Endothelial cell of umbilical vein (primary cell): ENCODE results near the gene TYW1. TPM values are rescaled to one million over a fixed set of nuclear protein-coding genes. Genes with fewer than 3 reads are reported as not detected.
"Not testable (repeated sequence)": the region's sequence is repeated elsewhere in the genome, so short reads cannot be mapped to it uniquely, and the experiment has no call there.

Experiments
- BruUV-seq: library from RNA; stranded (reverse); fragments of 400-500 nt; replicated peaks from 2 replicates; lab custom pipeline; 2021; lab: Mats Ljungman, UMichigan
- CTCF ChIA-PET: fragments of 300-600, 350-600 bp; sonication (Branson Sonifier 250); formaldehyde crosslinking; loops from one replicate; lab custom pipeline; 2021; ENCODE audit warnings: antibody characterized with exemption, inconsistent platforms; lab: Charles Lee
- POLR2A ChIA-PET: fragments of 300-600, 350-600 bp; sonication (Branson Sonifier 250); formaldehyde crosslinking; loops from one replicate; lab custom pipeline; 2021; ENCODE audit warnings: antibody characterized with exemption, inconsistent platforms; lab: Charles Lee
- DNase-seq: peaks from one replicate; pipeline ENCODE4 v3.0.0-alpha.2; 2011; ENCODE audit warnings: low read depth, low spot score
- FAIRE-seq: peaks from 2 replicates; lab custom pipeline; 2011; peaks lifted over from hg19 to GRCh38; lab: Jason Lieb, UNC
- H2AFZ ChIP-seq: 2 replicates; pipeline ENCODE4 v1.6.0; 2012; ENCODE audit warnings: low read depth, low read length, control low read depth, inconsistent platforms
- H3K27ac ChIP-seq: 2 replicates; pipeline ENCODE4 v1.5.1; 2011; ENCODE audit warnings: low read depth, mild to moderate bottlenecking, control low read depth, low read length, moderate library complexity; ENCODE audit not compliant: insufficient read depth
- H3K27me3 ChIP-seq, 2 experiments: 2 replicates each; pipeline versions ENCODE4 v1.6.0 to v1.6.1; 2011; ENCODE audit warnings: low read length in 2 of 2, mixed read lengths in 1 of 2; ENCODE audit not compliant: control insufficient read depth in 2 of 2, insufficient read depth in 2 of 2
- H3K36me3 ChIP-seq, 2 experiments: 2 replicates in 1 of 2; 3 replicates in 1 of 2; pipeline ENCODE4 v1.5.1; 2011; ENCODE audit warnings: low read length in 2 of 2, mild to moderate bottlenecking in 1 of 2, moderate library complexity in 1 of 2; ENCODE audit not compliant: control insufficient read depth in 2 of 2, insufficient read depth in 2 of 2; ENCODE audit errors: extremely low read depth in 1 of 2
- H3K4me1 ChIP-seq: 3 replicates; pipeline ENCODE4 v1.5.1; 2011; ENCODE audit warnings: mild to moderate bottlenecking, low read length; ENCODE audit not compliant: control insufficient read depth, insufficient read depth; ENCODE audit errors: extremely low read depth
- H3K4me2 ChIP-seq: 2 replicates; pipeline ENCODE4 v1.6.1; 2011; ENCODE audit warnings: low read length, control low read depth, mixed read lengths; ENCODE audit not compliant: insufficient read depth
- H3K4me3 ChIP-seq, 3 experiments: fragments of 200-600 bp in 1 of 3; sonication (generic), shearing (Covaris generic) in 1 of 3; replicated peaks in 1 of 3; 2 replicates each; pipeline ENCODE4 v1.5.1; 2011 to 2016; ENCODE audit warnings: control low read depth in 3 of 3, low read length in 3 of 3, mild to moderate bottlenecking in 2 of 3, inconsistent platforms in 1 of 3, low read depth in 1 of 3, moderate library complexity in 1 of 3; ENCODE audit not compliant: insufficient read depth in 1 of 3
- H3K79me2 ChIP-seq: 2 replicates; pipeline ENCODE4 v1.6.0; 2012; ENCODE audit warnings: low read length, inconsistent platforms; ENCODE audit not compliant: control insufficient read depth, insufficient read depth
- H3K9ac ChIP-seq: replicated peaks from 2 replicates; pipeline ENCODE3; 2011; ENCODE audit warnings: low read length, control low read depth; ENCODE audit not compliant: insufficient read depth; ENCODE audit errors: extremely low read depth
- H3K9me1 ChIP-seq: replicated peaks from 3 replicates; pipeline ENCODE4 v1.6.0; 2011; ENCODE audit warnings: mild to moderate bottlenecking, low read length; ENCODE audit not compliant: control insufficient read depth, insufficient read depth; ENCODE audit errors: extremely low read depth
- H3K9me3 ChIP-seq: replicated peaks from 2 replicates; pipeline ENCODE4 v1.5.1; 2012; ENCODE audit warnings: low read length, inconsistent platforms; ENCODE audit not compliant: control insufficient read depth, insufficient read depth
- H4K20me1 ChIP-seq: replicated peaks from 2 replicates; pipeline ENCODE3; 2011; ENCODE audit warnings: mild to moderate bottlenecking, low read length; ENCODE audit not compliant: control insufficient read depth, insufficient read depth; ENCODE audit errors: extremely low read depth
- CTCF ChIP-seq, 2 donors: IDR thresholded peaks; 1 replicate in 1 of 2; 2 replicates in 1 of 2; pipeline ENCODE4 v1.5.1; 2011; ENCODE audit warnings: low read length in 2 of 2, mild to moderate bottlenecking in 2 of 2, moderate library complexity in 2 of 2, control low read depth in 1 of 2, inconsistent platforms in 1 of 2, low read depth in 1 of 2; ENCODE audit not compliant: insufficient read depth in 1 of 2; ENCODE audit errors: extremely low read depth in 1 of 2
- EZH2 ChIP-seq: IDR thresholded peaks from 2 replicates; pipeline ENCODE4 v1.6.1; 2012; ENCODE audit warnings: borderline replicate concordance, low read depth, mild to moderate bottlenecking, moderate library complexity, low read length, inconsistent platforms; ENCODE audit not compliant: severe bottlenecking
- FOS ChIP-seq: IDR thresholded peaks from 2 replicates; pipeline ENCODE4 v1.6.1; 2011; ENCODE audit warnings: mild to moderate bottlenecking, low read length, moderate library complexity, borderline replicate concordance; ENCODE audit not compliant: insufficient read depth
- GATA2 ChIP-seq: IDR thresholded peaks from 2 replicates; pipeline ENCODE4 v1.7.0; 2011; ENCODE audit warnings: low read depth, mild to moderate bottlenecking, moderate library complexity, mixed read lengths, low read length; ENCODE audit not compliant: insufficient read length, insufficient read depth
- JUN ChIP-seq: IDR thresholded peaks from 2 replicates; pipeline ENCODE4 v1.6.1; 2011; ENCODE audit warnings: borderline replicate concordance, low read depth; ENCODE audit not compliant: insufficient read length, insufficient read depth
- MYC ChIP-seq: IDR thresholded peaks from one replicate; pipeline ENCODE4 v1.6.1; 2011; ENCODE audit warnings: mild to moderate bottlenecking, low read depth, low read length
- POLR2A ChIP-seq: IDR thresholded peaks from 2 replicates; pipeline ENCODE4 v1.6.1; 2012; ENCODE audit warnings: low read depth, mild to moderate bottlenecking, control low read depth, low read length
- POLR2AphosphoS5 ChIP-seq: IDR thresholded peaks from 2 replicates; pipeline ENCODE4 v1.6.1; 2012; ENCODE audit warnings: low read depth, mild to moderate bottlenecking, control low read depth, low read length, moderate library complexity; ENCODE audit not compliant: insufficient read depth
- dilution Hi-C: fragments of 300-500 bp; cut with MboI; formaldehyde crosslinking; loops from one replicate; pipeline ENCODE4 v1.15.0; 2019; ENCODE audit warnings: low sequenced_read_pairs; ENCODE audit not compliant: extremely low pct_ligation_motif_present
- intact Hi-C: fragments of 100-400 bp; cut with micrococcal nuclease; formaldehyde crosslinking; loops from one replicate; pipeline ENCODE4 v1.10.0; 2022
- polyA plus RNA-seq, 4 experiments: library from polyadenylated mRNA; depleted of rRNA in 3 of 4; stranded (reverse) in 3 of 4; unstranded in 1 of 4; fragments of >200 nt; gene quantifications; 2 replicates each; pipeline versions ENCODE4 v1.2.1 to v1.2.3, GENCODE V29; 2011 to 2012; ENCODE audit warnings: missing spikeins in 1 of 4
- total RNA-seq: library from RNA; stranded (reverse); gene quantifications from 2 replicates; pipeline ENCODE4 v1.2.3, GENCODE V29; 2021
- TF ChIP-seq, protein P1 (sequence below): IDR thresholded peaks from 2 replicates; pipeline ENCODE4 v1.6.1; 2011; ENCODE audit not compliant: insufficient read depth, insufficient read length

Gene TYW1
- total and polyA plus RNA-seq, 2 donors (not counting 3 experiments of a cell fraction or from before 2014, with no cell fraction given) = 7.7 to 15.9 TPM

DNA sequence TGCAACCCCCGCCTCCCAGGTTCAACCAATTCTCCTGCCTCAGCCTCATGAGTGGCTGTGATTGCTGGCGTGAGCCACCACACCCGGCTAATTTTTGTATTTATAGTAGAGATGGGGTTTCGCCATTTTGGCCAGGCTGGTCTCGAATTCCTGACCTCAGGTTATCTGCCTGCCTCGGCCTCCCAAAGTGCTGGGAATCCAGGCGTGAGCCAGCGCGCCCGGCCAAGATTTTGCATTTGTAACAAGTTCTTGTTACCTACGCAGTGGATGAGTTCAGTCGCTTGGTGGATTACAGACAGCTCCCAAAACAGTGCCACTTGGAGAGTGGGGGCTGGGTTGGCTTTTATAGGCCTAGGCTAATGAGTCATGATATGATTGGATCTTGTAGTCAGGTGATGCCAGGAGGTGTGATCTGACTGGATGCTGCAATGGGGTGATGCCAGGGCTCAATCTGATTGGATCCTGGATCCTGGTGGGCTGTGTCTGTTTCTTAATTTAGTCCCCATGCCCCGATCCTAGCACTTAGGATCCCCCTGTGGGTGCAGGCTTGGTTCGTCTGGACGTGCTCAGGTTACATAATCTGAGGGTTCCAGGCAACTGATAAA is 21.5 kb upstream of the TYW1 start:
- Histone ChIP-seq H3K36me3 (no peaks in the 10 kb centered on the region), H3K79me2 (no peaks in the 10 kb centered on the region), H3K27me3 (no peaks in the 10 kb centered on the region), H3K27ac (no peak overlapping the region), H4K20me1 (no peaks in the 10 kb centered on the region), H3K9me1 (no peaks in the 10 kb centered on the region), H3K9ac (no peak overlapping the region), H2AFZ (no peak overlapping the region), H3K4me1 (no peaks in the 10 kb centered on the region), H3K4me2 (no peak overlapping the region), H3K9me3 (no peaks in the 10 kb centered on the region), H3K4me3 (no peak overlapping the region)
- intact Hi-C loops = no loop called here
- ChIA-PET POLR2A (interaction anchor here (0.5 kb wide), 1 partner anchor 351 kb away, joined by 3 read pairs; no protein-coding TSS in a partner anchor), CTCF (no interaction called here)
- DNase-seq (no peak), FAIRE-seq (no peak)
- BruUV-seq = no TSS peak
- dilution Hi-C loops = no loop called here
- TF ChIP-seq POLR2AphosphoS5 (no peak), GATA2 (no peak), JUN (no peak), CTCF (IDR thresholded peaks at IDR 0.05; ENCODE audit: extremely low read depth in 1 of 2, insufficient read depth in 1 of 2, low read depth in 1 of 2, low read length in 2 of 2) (no peak), MYC (no peak), FOS (no peak), POLR2A (no peak), EZH2 (no peak)
- TF ChIP-seq, protein P1, sequence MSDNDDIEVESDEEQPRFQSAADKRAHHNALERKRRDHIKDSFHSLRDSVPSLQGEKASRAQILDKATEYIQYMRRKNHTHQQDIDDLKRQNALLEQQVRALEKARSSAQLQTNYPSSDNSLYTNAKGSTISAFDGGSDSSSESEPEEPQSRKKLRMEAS = no peak

DNA sequence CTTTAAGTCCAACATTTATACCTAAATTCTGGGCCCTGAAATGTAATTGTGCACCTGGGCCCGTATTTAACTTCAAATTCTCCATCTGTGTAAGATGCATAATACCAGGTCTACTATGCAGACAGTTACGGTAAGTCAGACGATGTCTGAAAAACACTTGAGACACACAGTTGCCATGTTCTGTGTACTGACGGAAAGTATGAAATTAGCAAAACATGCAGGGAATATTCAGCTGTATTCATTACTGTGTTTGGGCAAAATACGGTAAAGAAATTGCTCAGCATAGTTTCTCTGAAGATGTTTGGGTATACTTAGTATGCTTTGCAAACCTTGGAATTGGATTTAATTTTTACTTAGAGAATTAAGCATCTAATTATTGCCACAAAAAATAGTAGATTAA is 18.3 kb upstream of the TYW1 start:
- H3K9me1 ChIP-seq, DNase-seq, H3K27ac ChIP-seq, H3K4me3 ChIP-seq, BruUV-seq, FAIRE-seq, H3K9ac ChIP-seq, H4K20me1 ChIP-seq, intact Hi-C loops, H3K4me1 ChIP-seq, H3K79me2 ChIP-seq, dilution Hi-C loops, H3K36me3 ChIP-seq, H3K9me3 ChIP-seq, H2AFZ ChIP-seq, H3K27me3 ChIP-seq, POLR2A ChIA-PET, H3K4me2 ChIP-seq: not testable (repeated sequence)
- CTCF ChIA-PET = interaction anchor here (1.1 kb wide), 1 partner anchor 8 kb away, joined by 4 read pairs; no protein-coding TSS in a partner anchor
